Measurements from ENCODE around the gene KIF12.
A peak's percentile ranks its signal among the peaks of the same experiment; 100 is the strongest.

KIF12 gene

DNA sequence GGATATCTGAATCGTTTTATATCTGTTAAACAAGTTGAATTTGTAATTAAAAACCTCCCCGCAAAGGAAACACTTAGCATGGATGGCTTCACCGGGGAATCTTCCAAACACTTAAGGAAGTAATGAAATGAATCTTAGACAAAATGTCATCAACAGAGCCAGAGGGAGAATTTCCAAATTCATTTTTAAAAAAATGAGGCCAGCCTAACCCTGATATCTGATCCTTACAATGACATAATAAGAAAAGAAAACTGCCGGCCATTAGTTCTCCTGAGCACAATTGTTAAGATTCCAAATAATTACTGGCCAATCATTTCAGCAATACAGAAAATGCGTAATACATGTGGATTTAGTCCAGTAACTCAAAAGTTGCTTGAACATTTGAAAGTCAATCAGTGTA lies 6.1 kb upstream of the KIF12 start:
- DNase-seq (ENCODE audit: low spot score), result no peak

DNA sequence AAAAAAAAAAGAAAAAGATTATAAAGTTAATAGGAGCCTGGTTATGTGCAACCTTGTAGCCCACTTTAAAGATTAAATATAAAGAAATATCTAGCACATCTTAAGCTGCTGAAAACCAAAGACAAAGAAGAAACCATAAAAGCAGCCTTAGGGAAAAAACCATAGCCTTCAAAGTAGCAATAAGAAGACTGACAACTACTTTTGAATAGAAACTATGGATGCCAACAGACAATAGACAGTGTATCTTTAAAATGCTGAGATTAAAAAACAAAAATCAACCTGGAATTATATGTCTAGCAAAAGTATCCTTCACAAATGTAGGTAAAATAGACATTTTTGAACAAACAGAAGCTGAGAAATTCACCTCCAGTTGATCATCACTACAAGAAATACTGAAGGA lies 3.4 kb upstream of the KIF12 start:
- no peak for DNase-seq (ENCODE audit: low spot score)

DNA sequence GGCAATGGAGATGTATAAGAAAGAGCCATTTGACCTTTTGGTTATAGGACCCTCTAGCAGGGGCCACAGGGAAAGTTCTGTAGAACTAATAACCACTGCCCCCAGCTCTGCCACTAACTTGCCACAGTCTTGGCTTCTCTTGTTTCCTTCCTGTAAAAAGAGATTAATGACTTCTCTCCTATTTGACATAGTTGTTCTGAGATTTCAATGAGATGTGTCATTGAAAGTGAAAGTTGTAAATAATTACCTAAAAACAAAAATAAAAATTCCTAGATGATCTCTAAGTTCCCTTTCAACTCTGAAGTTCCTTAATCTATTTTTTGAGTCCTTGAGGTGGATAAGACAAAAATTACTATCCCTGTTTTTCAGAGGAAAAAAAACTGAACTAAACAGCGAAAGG lies 1.4 kb upstream of the KIF12 start:
- no peak for DNase-seq (ENCODE audit: low spot score)

DNA sequence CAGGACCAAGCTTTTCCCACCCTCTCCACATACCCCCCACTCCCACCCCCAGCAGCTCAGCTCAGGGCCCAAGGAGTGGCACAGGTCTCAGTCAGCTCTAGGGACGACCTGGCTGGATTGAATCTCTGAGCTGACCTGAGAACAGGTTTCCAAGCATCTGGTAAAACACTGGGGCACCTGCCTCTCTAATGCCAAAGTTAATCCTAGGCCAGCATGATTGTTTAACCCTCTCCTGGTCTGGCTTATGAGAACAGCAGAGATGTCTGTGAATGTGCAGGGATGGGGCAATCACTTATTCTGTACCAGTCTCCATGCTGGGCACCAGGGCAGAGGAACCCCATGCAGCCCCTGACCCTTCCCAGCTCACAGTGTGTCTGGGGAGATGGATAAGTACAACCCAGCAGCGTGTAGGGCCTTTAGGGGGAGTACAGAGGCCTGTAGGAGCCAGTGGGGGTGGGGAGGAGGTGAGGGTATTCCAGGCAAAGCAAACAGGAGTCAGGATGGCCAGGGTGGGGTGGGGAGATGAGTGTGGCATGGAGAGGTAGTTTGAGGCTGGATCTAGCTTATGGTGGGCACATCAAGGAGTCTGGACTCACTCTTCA lies 678 bp upstream of the KIF12 start:
- DNase-seq (ENCODE audit: low spot score), result peak; percentile 63

DNA sequence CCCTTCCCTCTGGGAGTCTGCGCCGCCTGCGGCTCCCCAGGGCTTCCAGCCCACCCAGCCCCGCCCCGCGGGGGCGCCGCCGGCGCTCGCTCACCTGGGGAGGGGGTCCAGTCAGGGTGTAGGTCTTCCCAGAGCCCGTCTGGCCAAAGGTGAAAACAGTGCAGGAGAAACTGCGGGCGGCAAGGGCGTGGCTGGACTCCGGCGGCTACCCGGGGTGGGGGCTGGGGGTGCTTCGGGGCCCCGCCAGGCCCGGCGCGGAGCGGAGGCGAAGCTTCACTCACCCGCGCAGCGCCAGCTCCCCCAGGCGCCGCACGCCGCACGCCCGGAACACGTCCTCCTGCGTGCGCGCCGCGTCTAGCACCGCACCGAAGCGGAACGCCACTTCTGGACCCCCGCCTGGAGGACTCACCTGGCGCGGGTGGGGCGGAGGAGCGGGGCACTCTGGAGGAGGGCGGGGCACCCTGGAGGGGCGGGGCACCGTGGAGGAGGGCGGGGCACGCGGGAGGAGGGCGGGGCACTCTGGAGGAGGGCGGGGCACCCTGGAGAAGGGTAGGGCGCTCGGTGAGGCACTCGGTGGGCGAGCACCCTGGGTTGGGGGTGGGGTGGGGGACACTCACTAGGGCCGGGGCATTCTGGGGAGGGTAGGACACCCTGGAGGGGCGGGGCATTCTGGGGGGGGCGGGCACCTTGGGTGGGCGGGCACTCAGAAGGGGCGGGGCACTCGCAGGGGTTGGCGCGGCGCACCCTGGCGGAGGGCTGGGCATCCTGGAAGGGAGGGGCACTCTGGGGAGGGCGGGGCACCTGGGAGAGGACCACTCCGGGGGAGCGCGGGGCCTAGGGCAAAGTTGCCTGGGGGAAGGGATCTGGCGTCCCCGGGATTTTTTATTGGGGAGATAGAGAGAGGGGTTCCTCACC lies 814 bp downstream of the KIF12 start:
- peak; percentile 92 for DNase-seq (ENCODE audit: low spot score)

DNA sequence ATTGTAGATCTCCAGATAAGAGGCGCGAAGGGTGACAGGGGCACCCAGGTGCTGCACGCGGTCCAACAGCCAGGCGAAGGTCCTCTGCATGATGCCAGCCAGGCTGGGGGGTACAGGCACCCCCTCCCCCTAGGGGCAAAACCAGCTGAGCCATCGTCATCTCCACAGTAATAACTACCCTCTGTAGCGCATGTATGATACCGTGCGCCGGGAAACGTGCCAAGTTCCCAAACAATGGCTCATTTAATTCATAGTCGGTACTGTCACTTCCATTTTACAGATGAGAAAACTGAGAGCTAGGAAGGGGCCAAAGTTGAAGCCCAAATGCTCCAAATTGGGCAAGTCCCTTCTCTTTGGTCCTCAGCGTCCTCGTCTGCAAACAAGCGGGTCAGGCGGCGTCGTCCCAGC lies 1.5 kb downstream of the KIF12 start:
- no peak for DNase-seq (ENCODE audit: low spot score)

DNA sequence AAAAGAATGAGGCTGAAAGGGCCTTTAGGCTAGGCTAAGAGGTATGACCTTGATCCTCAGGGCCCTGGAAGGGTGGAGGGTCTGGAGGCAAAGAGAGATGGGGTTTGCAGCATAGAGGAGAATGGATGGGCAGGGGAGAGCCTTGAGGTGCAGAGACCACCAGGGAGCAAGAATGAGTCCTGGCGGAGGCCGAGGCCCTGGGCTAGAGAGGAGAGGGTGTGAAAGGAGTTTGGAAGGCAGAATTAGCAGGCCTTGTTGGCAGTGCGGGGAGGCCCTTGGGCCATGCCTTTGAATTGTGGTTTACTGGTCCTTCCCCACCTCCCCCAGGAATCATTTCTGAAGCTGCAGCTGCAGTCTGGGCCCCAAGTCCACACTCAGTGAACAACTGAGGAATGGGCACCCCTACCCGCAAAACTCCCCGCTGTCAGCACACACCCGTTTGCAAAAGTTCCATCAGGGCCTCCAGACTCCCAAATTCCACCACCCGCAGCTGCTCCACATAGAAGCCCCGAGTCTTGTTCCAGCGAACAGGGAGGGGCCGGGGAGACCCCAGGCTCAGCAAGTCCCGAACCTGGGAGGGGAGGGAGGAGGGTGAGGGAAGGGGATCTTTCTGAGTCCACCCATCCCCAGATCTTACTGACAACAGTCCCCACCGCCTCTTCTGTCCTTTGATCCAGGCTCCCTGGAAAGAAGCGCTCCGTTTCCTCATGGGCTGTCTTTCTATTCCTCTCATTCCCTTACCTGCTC lies 2.1 kb downstream of the KIF12 start:
- no peak for DNase-seq (ENCODE audit: low spot score)

DNA sequence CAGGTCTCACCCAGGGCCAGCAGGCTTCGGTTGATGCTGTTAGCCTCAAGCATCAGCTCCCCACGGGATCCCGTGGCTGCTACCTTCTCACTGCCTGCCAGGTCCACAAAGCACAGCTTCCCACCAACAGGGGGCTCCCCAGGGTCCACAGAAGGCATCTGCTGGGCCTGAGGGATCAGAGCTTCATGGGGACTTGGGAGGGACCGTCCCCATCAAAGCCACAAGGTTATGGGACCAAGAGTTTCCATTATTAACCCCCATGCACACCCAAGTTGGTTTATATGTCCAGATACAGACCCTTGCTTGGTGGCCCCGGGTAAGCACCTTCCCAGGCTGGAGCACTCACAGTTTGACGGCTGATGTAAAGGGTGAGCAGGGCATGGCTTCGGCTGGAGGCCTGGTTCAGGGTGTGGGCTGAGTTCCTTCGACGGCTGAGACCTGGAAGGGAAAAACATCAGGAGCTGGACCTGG lies 3.0 kb downstream of the KIF12 start:
- no peak for DNase-seq (ENCODE audit: low spot score)

DNA sequence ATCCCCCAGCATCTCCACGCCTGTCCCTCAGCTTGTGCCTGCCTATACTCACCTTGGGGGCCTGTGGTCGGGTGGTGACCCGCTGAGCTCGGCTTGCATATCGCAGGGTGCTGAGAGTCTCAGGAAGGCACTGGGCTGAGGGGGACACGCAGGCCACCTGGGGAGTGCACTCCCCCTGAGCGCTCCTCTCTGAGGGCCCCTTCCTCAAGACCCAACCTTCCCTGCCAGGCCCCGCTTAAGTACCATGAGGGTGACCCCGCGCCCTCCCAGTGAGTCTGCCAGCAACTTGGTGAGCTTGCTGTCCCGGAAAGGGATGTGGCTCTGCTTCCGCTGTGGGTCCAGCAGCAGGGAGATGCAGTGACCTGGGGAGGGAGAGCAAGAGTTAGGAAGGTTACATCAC lies 4.1 kb downstream of the KIF12 start:
- no peak for DNase-seq (ENCODE audit: low spot score)

DNA sequence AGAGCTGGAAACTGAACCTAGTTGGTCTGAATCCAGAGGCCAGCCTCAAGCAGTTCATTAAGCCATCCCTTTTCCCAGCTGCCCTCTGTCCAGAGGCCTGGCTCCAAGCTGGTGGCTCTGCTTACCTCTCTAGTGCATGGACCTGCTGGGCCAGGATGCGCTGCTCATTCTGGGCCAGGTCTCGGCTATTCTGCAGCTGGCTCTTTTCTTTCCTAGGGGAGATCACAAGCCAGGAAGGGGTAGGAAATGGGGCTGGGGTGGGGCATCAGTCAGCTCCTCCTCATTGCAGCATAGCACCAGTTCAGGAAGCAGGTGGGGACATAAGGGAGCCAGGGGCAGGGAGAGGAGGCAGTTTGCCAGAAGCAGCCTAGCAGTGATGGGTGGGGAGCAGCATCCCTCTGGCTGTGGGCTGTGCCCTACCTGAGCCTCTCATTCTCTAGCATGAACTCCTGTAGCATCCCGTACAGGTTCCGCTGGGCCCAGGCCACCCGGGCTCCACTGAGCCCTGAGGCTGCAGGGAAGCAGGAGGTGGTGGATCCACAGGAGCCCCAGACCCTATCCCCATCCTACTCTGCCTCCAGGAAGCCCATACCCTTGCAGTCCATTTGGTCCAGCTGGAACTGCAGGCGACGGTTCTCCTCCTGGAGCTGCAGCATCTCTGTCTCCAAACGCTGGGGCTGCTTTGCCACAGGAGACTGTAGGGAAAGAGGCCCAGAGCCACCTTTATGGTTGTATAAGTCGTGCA lies 5.2 kb downstream of the KIF12 start:
- DNase-seq (ENCODE audit: low spot score), result no peak

DNA sequence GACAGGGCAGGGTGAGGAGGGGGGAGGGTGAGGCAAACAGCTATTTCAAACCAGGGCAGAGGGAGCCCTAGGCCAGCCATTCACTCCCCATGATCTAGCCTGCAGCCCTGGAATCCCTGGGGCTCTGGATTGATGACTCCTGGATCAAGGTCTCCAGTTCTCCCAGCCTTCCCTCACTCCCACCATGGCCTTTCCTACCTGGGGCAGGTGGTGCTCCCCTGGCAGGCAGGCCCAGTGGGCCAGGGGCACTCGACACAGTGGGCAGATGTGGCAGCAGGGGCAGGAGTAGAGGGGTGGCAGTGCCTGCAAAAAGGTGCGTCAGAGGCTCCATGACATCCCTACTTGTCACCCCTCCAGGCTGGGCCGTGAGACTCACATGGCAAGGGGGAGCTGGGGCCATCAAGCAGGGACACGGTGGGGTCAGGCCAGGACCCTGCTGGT lies 6.0 kb downstream of the KIF12 start:
- DNase-seq (ENCODE audit: low spot score), result no peak

DNA sequence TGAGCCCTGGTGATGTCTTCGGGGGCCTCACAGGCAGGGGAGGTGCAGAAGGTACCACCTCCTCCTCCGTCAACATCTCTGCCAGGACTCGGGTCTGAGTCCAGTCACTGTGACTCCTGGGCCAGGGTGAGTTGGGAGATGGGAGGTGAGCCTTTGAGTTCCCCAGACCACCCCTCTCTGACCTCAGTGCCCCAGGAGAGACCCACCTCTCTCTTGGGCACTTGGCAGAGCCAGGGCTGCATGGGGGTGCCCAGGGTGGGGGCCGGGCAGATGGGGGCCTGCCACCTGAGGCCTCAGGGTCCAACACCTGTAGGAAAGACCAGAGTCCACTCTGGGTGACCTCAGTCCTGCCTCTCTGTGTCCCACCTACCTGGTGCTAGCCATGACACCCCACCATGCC lies 6.8 kb downstream of the KIF12 start:
- DNase-seq (ENCODE audit: low spot score), result no peak

DNA sequence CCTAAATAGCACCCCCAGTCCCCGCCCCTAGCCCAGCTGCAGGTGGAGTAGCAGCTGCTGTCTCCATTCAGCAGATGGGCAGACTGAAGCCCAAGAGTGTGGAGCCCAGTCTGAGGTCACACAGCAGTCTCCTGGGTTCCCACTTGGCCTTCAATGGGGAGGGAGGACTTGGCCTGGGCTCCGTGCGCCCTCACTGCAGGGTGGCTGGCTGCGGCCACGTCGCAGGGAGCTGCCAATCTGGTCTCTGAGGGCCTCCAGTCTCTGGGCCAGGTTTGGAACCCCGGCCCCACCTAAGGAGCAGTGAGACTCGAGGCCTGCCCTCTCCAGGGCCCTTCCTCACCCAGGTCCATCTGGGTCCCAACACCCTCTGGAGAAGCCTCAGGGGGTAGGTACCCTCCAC lies 7.4 kb downstream of the KIF12 start:
- no peak for DNase-seq (ENCODE audit: low spot score)

DNA sequence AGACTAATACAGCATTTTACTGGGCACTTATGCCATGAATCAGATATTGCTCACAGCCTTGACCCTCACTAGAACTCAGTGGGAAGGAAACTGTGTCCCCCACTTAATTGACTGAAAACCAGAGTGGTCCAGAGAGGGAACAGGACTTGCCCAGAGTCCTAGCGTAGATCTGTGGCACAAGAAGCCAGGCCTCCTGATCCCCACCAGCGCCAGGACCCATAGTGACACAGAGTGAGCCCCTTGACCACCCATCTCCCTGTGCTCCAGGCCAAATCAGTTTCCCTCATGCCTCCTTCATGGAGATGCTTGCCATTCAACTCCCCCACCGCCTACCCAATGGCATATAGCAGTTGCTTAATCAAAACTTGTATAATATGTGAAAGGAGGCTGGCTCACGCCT lies 8.3 kb downstream of the KIF12 start:
- DNase-seq (ENCODE audit: low spot score), result no peak

DNA sequence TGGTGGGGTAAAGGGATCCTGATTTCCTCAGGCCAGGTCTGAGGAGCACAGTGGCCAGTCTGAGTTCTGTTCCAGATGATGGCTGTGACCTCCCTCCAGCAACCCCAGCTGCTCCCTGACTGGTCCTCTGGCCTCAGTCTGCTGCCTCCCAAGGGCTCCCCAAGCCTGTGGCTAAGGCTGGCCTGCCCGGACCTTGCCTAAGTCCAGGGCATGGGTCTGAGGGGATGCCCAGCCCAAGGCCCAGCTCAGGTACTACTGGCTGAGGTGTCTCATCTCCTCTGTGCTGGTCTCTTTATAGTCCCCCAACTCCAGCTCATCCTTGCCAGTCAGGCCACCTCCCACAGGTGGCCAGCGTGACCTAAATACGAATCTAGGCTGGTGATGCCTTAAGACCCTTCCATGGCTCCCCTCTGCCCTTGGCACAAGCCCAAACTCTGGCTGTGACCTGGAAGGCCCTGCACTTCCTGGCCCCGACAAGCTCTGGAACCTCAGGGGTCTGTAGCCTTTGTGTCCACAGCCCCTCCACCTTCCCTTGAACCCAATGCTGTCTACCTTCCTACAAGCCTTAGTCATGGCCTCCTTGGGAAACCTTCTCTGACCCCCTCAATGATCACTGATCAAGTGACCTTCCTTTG lies 9.8 kb downstream of the KIF12 start:
- DNase-seq (ENCODE audit: low spot score), result no peak

DNA sequence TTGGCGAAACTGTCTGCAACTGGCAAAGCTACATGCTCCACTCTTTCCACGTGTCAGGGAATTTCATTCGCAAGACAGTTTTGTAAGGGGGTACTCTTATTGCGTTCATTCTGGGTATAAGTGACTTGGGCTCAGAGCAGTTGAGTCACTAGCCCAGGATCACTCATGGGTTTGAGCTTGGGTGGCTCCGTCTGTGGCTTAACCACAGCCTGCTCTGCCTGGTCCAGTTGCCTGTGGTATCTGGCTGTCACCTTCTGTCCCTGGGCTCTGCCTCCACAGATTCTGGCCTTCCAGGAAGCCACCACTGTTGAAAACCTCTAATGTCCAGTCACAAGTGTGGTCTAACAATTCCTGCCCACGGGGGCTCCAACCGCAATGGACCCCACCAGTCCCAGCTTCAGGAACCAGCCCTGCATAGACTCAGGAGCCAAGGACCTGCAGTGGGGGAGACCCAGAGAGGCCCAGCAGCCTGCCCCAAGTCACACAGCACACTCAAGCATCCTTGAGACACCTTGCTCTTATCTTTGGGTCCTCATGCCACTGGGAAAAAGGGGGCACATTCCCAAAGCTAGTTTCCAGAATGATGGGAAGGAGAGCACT lies 10.4 kb downstream of the KIF12 start:
- DNase-seq (ENCODE audit: low spot score), result no peak

DNA sequence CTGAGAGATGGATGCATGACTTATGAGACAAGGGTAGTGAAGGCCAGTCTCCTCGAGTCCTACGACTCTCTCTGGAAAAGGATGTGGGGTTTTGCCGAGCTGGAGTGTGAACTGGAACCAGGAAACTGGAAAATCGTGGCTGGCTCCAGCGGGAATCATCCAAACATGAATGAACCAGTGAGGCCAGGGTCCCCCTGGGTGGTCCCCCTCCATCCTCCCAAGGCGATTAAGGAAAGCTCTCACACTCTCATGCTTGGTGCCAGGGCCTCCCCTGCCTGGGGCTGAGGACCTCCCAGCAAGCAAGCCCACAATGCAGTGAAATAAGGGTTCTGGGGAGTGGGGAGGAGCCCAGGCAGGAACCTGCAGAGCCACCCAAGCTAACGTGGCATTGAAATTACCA lies 11.4 kb downstream of the KIF12 start:
- DNase-seq (ENCODE audit: low spot score), result no peak

DNA sequence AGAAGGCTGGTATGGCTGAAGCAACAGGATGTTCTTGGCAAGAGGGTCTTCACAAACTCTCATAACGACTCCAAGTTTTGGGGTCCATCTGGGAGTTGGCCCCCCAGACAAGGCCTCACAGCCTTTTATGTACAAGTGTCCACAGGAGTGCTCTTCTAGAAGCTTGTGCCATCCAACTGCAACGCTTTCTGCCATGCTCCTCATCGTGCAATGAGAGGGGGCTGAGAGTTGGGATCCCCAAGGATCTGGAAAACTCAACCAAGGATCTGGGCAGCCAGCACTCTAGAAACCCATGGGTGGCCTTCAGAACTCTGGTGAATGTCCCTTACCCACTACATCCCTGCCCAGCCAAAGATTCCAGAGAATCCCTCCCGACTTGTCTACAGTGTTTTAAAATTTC lies 12.5 kb downstream of the KIF12 start:
- no peak for DNase-seq (ENCODE audit: low spot score)

DNA sequence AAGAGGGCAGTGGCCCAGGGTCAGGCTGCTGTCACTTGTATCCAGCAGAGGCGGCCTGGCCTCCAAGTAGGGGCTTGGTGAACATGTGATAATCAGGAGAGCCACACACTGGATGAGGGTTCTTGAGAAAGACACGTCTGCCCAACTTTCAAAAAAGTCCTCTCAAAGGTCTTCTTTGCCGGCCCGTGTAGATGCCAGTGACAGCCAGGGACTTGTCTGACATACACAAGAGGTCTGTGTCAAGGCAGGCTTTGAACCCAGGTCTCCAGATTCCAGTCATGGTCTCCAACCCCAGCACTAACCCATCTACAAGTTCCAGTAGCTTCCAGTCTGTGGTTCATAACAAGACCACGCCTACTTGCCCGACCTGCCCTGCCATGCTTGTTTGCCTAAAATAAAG lies 13.1 kb downstream of the KIF12 start:
- no peak for DNase-seq (ENCODE audit: low spot score)

DNA sequence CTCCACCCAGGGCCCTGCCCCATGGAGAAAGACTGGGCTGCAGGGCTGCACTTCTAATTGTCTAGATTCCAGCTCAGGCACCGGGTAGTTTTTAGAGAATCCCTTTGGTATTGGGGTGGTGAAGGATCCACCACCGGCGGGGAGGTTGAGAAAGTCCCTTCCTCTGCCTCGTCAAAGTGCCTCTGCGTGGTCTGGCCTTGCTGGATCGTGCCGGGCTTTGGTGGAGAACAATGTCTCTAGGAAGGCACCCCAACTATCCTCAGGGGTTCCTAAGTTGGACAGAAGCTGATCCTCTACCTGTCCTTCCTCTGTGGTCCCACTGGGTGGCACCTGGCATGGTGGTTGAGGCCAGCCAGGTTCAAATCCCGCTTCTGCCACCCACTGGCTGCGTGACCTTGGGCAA lies 13.7 kb downstream of the KIF12 start:
- DNase-seq (ENCODE audit: low spot score), result no peak

Measured in D341Med (cell line).